ENCODE data around the gene FCAR.
"Not testable (repeated sequence)": the region's sequence is repeated elsewhere in the genome, so short reads cannot be mapped to it uniquely, and the experiment has no call there.

The FCAR gene

DNA sequence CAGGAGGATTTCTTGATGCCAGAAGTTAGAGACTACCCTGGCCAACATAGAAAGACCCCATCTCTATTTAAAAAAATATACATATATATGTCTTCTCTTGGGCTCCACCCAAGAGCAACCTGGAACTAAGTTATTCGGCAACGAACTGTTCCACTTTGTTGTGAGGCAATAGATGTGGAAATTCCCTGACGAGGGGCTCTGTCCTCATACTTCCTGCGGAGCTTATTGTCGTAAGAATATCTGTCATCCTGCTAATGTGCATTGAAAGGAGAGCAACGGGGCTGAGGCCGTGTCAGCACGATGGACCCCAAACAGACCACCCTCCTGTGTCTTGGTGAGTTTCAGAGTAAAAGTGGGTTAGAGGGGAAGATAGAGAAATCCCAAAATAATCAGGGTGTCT, at the start of gene FCAR:
TSS of gene FCAR (plus strand) at position 246 of the 400 bp plus-strand sequence. CDS start at position 301, 55 bp downstream.
- no peaks in the 10 kb centered on the region for H3K9me3 Mint-ChIP-seq
- no peak for DNase-seq
- no peaks in the 10 kb centered on the region for H3K36me3 Mint-ChIP-seq
- H3K4me3 Mint-ChIP-seq: no peak within 1 kb of the TSS
- H3K27ac Mint-ChIP-seq: no peak within 1 kb of the TSS
- peaks cover 6 to 7% of the 10 kb centered on the region in 2 donors for H3K4me1 Mint-ChIP-seq
- H3K27me3 Mint-ChIP-seq: peaks cover 22 to 24% of the 10 kb centered on the region in 2 donors
- no peak for ATAC-seq (replicated peaks)

DNA sequence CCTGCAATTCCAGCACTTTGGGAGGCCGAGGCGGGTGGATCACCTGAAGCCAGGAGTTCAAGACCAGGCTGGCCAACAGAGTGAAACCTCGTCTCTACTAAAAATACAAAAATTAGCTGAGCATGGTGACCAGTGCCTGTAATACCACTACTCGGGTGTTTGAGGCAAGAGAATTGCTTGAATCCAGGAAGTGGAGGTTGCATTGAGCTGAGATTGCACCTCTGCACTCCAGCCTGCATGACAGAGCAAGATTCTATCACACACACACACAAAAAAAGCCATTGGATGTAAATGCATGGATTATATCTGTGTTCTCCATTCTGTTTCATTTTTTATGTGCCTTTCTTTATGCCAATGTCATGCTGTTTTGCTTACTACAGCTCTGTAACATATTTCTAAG, 49.6 kb upstream of the FCAR start:
- not testable (repeated sequence) for DNase-seq, H3K4me3 Mint-ChIP-seq

GRCh38 chr19:54825326-54825725, 48.7 kb upstream of the FCAR start:
- H3K36me3 Mint-ChIP-seq: not testable (repeated sequence)

More for the DNA sequence above, 49.6 kb upstream of the FCAR start:
- H3K27me3 Mint-ChIP-seq: peaks cover 16 to 33% of the 10 kb centered on the region in 2 donors
- H3K4me1 Mint-ChIP-seq; ATAC-seq (replicated peaks); H3K36me3 Mint-ChIP-seq; H3K9me3 Mint-ChIP-seq; H3K27ac Mint-ChIP-seq: not testable (repeated sequence)

DNA sequence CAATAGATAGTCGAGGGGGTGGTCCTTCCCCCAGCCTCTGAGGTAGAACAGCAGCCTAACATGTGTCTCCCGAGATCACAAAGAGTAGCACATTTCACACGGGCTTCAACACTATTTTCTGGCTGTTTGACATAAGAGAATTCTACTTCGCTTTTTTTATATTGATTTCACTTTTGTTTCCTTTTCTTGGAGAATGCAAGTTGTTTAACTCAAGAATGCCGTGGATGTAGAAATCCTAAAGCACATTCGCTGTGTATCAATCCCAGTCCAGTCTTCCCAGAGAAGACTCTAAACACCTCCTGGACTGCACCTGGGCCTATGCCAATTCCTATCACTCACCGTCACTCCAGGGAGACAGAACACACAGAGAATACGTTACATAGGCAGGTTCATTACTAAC, 46.0 kb upstream of the FCAR start:
- not testable (repeated sequence) for H3K4me1 Mint-ChIP-seq; DNase-seq; H3K27ac Mint-ChIP-seq; H3K36me3 Mint-ChIP-seq; H3K4me3 Mint-ChIP-seq; ATAC-seq (replicated peaks); H3K9me3 Mint-ChIP-seq
- H3K27me3 Mint-ChIP-seq: peaks cover 18 to 26% of the 10 kb centered on the region in 2 donors

More at GRCh38 chr19:54825326-54825725, 48.7 kb upstream of the FCAR start:
- H3K27ac Mint-ChIP-seq; H3K4me1 Mint-ChIP-seq; DNase-seq; ATAC-seq (replicated peaks); H3K4me3 Mint-ChIP-seq; H3K9me3 Mint-ChIP-seq: not testable (repeated sequence)
- peaks cover 18 to 30% of the 10 kb centered on the region in 2 donors for H3K27me3 Mint-ChIP-seq

DNA sequence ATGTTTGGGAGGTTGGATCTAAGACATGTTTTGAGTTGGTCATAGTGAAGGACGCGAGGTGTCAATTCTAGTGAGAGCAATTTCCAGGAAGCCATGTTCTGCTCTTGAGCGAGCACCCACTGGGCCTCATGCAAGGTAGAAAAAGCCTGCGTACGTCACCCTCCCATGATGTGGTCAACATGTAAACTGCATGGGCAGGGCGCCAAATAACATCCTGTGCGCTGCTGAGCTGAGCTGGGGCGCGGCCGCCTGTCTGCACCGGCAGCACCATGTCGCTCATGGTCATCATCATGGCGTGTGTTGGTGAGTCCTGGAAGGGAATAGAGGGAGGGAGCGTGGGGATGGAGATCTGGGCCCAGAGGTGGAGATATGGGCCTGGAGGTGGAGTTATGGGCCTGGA, 41.5 kb upstream of the FCAR start, which contains the start of gene KIR2DS4:
TSS of gene KIR2DS4 (plus strand) at position 181 of the 400 bp plus-strand sequence.
- not testable (repeated sequence) for H3K9me3 Mint-ChIP-seq; ATAC-seq (replicated peaks); H3K27ac Mint-ChIP-seq; H3K36me3 Mint-ChIP-seq; H3K4me3 Mint-ChIP-seq; H3K4me1 Mint-ChIP-seq; DNase-seq
- H3K27me3 Mint-ChIP-seq: peaks cover 14 to 19% of the 10 kb centered on the region in 2 donors

DNA sequence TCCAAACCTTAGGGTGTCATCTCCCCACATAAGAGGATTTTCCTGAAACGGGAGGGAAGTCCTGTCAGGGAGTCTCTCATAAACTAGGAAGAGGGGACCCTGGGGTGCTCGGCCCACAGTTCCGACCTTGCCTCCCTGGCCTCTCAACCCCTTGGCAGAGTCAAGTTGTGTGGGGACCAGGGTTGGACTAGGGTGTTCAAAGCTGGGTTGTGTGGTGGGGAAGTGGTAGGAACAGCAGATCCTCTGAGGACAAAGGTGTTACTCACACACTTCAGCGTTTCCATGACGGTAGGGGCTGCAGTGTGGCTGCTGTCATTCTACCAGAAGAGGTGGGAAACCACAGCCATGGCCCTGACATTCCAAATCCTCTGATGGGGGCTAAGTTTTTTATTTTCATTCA, 38.9 kb upstream of the FCAR start:
- not testable (repeated sequence) for H3K4me1 Mint-ChIP-seq; H3K9me3 Mint-ChIP-seq; H3K36me3 Mint-ChIP-seq; H3K27ac Mint-ChIP-seq; DNase-seq; H3K4me3 Mint-ChIP-seq; ATAC-seq (replicated peaks)
- peaks cover 4 to 16% of the 10 kb centered on the region in 2 donors for H3K27me3 Mint-ChIP-seq

DNA sequence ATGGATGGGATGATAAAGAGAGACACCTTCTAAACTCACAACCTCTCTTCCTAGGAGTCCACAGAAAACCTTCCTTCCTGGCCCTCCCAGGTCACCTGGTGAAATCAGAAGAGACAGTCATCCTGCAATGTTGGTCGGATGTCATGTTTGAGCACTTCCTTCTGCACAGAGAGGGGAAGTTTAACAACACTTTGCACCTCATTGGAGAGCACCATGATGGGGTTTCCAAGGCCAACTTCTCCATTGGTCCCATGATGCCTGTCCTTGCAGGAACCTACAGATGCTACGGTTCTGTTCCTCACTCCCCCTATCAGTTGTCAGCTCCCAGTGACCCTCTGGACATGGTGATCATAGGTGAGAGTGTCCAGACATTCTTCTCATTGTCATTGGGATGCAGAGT, 36.5 kb upstream of the FCAR start:
- not testable (repeated sequence) for H3K36me3 Mint-ChIP-seq; H3K4me3 Mint-ChIP-seq; H3K27me3 Mint-ChIP-seq; H3K27ac Mint-ChIP-seq; H3K9me3 Mint-ChIP-seq; H3K4me1 Mint-ChIP-seq; DNase-seq; ATAC-seq (replicated peaks)

DNA sequence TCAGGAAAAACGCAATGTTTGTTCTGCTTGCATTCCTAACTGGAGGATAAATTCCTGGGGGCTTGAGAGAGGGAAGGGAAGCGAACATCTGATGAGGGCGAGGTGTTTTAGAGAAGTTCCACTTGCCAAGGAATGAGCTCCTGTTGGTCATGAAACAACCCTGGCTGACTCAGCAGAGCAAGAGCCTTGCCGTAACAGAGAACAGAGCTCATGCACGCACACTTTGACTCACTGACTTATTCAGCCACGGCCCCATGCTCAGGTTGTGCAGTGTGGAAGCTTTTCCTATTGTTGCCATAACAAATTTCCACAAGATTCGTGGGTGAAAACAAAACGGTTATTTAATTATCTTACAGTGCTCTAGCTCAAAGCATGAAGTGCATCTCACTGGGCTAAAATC, 30.9 kb upstream of the FCAR start:
- not testable (repeated sequence) for H3K4me3 Mint-ChIP-seq; DNase-seq; H3K9me3 Mint-ChIP-seq; H3K27ac Mint-ChIP-seq; ATAC-seq (replicated peaks); H3K36me3 Mint-ChIP-seq; H3K4me1 Mint-ChIP-seq
- peaks cover 10 to 18% of the 10 kb centered on the region in 2 donors for H3K27me3 Mint-ChIP-seq

GRCh38 chr19:54850061-54850640, 23.9 kb upstream of the FCAR start, which contains the start of gene KIR3DL2:
TSS of gene KIR3DL2 (plus strand) at chr19:54850443. CDS start at chr19:54850476, 33 bp downstream.
- H3K27me3 Mint-ChIP-seq: peaks cover 27 to 28% of the 10 kb centered on the region in 2 donors
- H3K36me3 Mint-ChIP-seq; H3K9me3 Mint-ChIP-seq; H3K4me1 Mint-ChIP-seq; H3K27ac Mint-ChIP-seq; DNase-seq; H3K4me3 Mint-ChIP-seq; ATAC-seq (replicated peaks): not testable (repeated sequence)

GRCh38 chr19:54850930-54851329, 23.1 kb upstream of the FCAR start:
- Mint-ChIP-seq H3K27me3 (peaks cover 22 to 29% of the 10 kb centered on the region in 2 donors), H3K4me3 (no peak overlapping the region), H3K9me3 (peaks cover 3 to 4% of the 10 kb centered on the region in 2 donors), H3K36me3 (no peaks in the 10 kb centered on the region), H3K4me1 (no peaks in the 10 kb centered on the region), H3K27ac (no peak overlapping the region)
- DNase-seq: no peak
- ATAC-seq (replicated peaks): no peak

- ATAC-seq (replicated peaks) (no peak), DNase-seq (no peak)
- Mint-ChIP-seq H3K4me1 (no peaks in the 10 kb centered on the region), H3K27me3 (peaks cover 22 to 29% of the 10 kb centered on the region in 2 donors), H3K9me3 (peaks cover 3 to 4% of the 10 kb centered on the region in 2 donors), H3K27ac (no peak overlapping the region), H3K4me3 (no peak overlapping the region), H3K36me3 (no peaks in the 10 kb centered on the region)
Observed at GRCh38 chr19:54851353-54851752, 22.7 kb upstream of the FCAR start.

DNA sequence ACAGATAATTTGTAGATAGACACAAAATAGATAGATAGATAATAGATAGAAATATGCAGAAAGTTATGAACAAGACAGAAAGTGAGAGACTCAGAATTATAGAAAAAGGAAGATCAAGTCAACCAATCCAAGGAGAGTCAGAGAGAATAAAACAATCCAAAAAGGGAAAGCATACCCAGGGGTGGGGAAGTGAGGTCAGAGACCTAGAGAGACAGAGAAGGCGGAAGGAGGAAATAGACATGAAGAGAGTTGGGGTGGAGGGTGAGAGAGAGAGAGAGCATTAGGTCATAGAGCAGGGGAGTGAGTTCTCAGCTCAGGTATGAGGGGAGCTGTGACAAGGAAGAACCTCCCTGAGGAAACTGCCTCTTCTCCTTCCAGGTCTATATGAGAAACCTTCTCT, 18.8 kb upstream of the FCAR start:
- DNase-seq; H3K4me3 Mint-ChIP-seq; H3K4me1 Mint-ChIP-seq; H3K9me3 Mint-ChIP-seq; H3K27ac Mint-ChIP-seq; ATAC-seq (replicated peaks); H3K36me3 Mint-ChIP-seq: not testable (repeated sequence)
- peaks cover 17 to 22% of the 10 kb centered on the region in 2 donors for H3K27me3 Mint-ChIP-seq

DNA sequence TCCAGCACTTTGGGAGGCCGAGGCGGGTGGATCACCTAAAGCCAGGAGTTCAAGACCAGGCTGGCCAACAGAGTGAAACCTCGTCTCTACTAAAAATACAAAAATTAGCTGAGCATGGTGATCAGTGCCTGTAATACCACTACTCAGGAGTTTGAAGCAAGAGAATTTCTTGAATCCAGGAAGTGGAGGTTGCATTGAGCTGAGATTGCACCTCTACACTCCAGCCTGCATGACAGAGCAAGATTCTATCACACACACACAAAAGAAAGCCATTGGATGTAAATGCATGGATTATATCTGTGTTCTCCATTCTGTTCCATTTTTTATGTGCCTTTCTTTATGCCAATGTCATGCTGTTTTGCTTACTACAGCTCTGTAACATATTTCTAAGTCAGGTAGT, 15.6 kb upstream of the FCAR start:
- peaks cover 23 to 28% of the 10 kb centered on the region in 2 donors for H3K27me3 Mint-ChIP-seq
- not testable (repeated sequence) for H3K36me3 Mint-ChIP-seq; H3K4me3 Mint-ChIP-seq; DNase-seq; H3K27ac Mint-ChIP-seq; ATAC-seq (replicated peaks); H3K4me1 Mint-ChIP-seq; H3K9me3 Mint-ChIP-seq

DNA sequence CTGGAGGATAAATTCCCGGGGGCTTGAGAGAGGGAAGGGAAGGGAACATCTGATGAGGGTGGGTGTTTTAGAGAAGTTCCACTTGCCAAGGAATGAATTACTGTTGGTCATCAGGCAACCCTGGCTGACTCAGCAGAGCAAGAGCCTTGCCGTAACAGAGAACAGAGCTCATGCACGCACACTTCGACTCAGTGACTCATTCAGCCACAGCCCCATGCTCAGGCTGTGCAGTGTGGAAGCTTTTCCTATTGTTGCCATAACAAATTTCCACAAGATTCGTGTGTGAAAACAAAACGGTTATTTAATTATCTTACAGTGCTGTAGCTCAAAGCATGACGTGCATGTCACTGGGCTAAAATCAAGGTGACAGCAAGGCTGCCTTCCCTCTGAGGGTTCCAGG, 14.6 kb upstream of the FCAR start:
- H3K9me3 Mint-ChIP-seq; DNase-seq; H3K4me1 Mint-ChIP-seq; H3K4me3 Mint-ChIP-seq; H3K27ac Mint-ChIP-seq; H3K36me3 Mint-ChIP-seq; ATAC-seq (replicated peaks): not testable (repeated sequence)
- H3K27me3 Mint-ChIP-seq: peaks cover 19 to 21% of the 10 kb centered on the region in 2 donors

GRCh38 chr19:54863459-54863858, 10.6 kb upstream of the FCAR start:
- peaks cover 34 to 46% of the 10 kb centered on the region in 2 donors for H3K27me3 Mint-ChIP-seq
- H3K36me3 Mint-ChIP-seq; DNase-seq; ATAC-seq (replicated peaks); H3K9me3 Mint-ChIP-seq; H3K27ac Mint-ChIP-seq; H3K4me3 Mint-ChIP-seq; H3K4me1 Mint-ChIP-seq: not testable (repeated sequence)
